H1 (cell line): ENCODE data around the gene ZNF609. TPM values are rescaled to one million over a fixed set of nuclear protein-coding genes. Genes with fewer than 3 reads are reported as not detected.

ENCODE experiments used
- JUN ChIP-seq: IDR thresholded peaks from 2 replicates; pipeline ENCODE4 v1.6.1; 2011; ENCODE audit warnings: low read depth, mild to moderate bottlenecking, improper control_type of control experiment, low read length
- RAD21 ChIP-seq, 2 experiments: IDR thresholded peaks in 1 of 2; conservative IDR thresholded peaks in 1 of 2; 2 replicates each; pipeline ENCODE4 v1.6.1; 2011; ENCODE audit warnings: low read depth in 2 of 2, low read length in 2 of 2, improper control_type of control experiment in 1 of 2, inconsistent platforms in 1 of 2, mild to moderate bottlenecking in 1 of 2, moderate library complexity in 1 of 2
- TAF1 ChIP-seq: IDR thresholded peaks from 2 replicates; pipeline ENCODE4 v1.6.1; 2011; ENCODE audit warnings: mild to moderate bottlenecking, low read depth, low read length
- polyA plus RNA-seq, 7 experiments: library from polyadenylated mRNA; depleted of rRNA in 3 of 7; stranded (reverse) in 5 of 7; unstranded in 2 of 7; fragments of >200 nt in 5 of 7; fragments of 200-250 nt in 2 of 7; gene quantifications; 1 replicate in 5 of 7; 2 replicates in 1 of 7; 4 replicates in 1 of 7; pipeline versions ENCODE4 v1.2.1 to v1.2.3, GENCODE V29; 2011 to 2013; ENCODE audit warnings: missing spikeins in 2 of 7, mixed read lengths in 2 of 7
- total RNA-seq: library from RNA; stranded (reverse); fragmentation: NEBNext Ultra II Directional; extraction: Animal tissue kit (Norgen Biotek cat#: 25700); gene quantifications from 2 replicates; pipeline ENCODE4 v1.2.1, GENCODE V29; 2021

The ZNF609 gene
- total and polyA plus RNA-seq, 2 of the 8 experiments (the other 6 are each of a cell fraction or from before 2014, with no cell fraction given), result 15.5 to 47.8 TPM

GRCh38 chr15:64519897-64520296 is 59.5 kb downstream of the ZNF609 start (continued):
- TF ChIP-seq TAF1 (no peak), JUN (no peak), RAD21 (IDR thresholded peaks at IDR 0.05 in 1 of 2, conservative IDR thresholded peaks at IDR 0.05 in 1 of 2; ENCODE audit: low read depth in 2 of 2, low read length in 2 of 2) (peak in 1 of 2 experiments; percentile 8; a peak in 2 of 4 replicates)
